Tongue (tissue), 1 donor: Measurements from ENCODE around the gene UGT2B17. TPM values are rescaled to one million over a fixed set of nuclear protein-coding genes. Genes with fewer than 3 reads are reported as not detected.

Experiments used
- total RNA-seq: library from RNA; depleted of rRNA; stranded (reverse); fragments of >200 nt; gene quantifications from one replicate; pipeline ENCODE4 v1.2.3, GENCODE V29; 2014

Gene UGT2B17
- total RNA-seq, 1 donor from 2014 or later: not detected

Other genes starting within 250 kb of the UGT2B17 start
- 97.2 TPM for gene YTHDC1, start 226.2 kb downstream of the UGT2B17 start, total RNA-seq
- 3.5 TPM for gene TMPRSS11E, start 128.9 kb downstream of the UGT2B17 start, total RNA-seq
- not detected for gene UGT2B15, start 94.3 kb upstream of the UGT2B17 start, total RNA-seq
- not detected for gene UGT2B10, start 239.7 kb upstream of the UGT2B17 start, total RNA-seq